Heart left ventricle (tissue), 16 donors: ENCODE results near the gene PUDP. TPM values are rescaled to one million over a fixed set of nuclear protein-coding genes. Genes with fewer than 3 reads are reported as not detected.
A peak's percentile ranks its signal among the peaks of the same experiment; 100 is the strongest.

Source experiments
- ATAC-seq, 4 donors: fragments of 200-7000 bp; cut with Tn5 transposase; one replicate each; pipeline ENCODE4 v1.9.1; 2020 to 2022; ENCODE audit warnings: moderate library complexity in 4 of 4, mild to moderate bottlenecking in 3 of 4, moderate number of reproducible peaks in 1 of 4
- DNase-seq, 5 donors: peaks; one replicate each; pipeline ENCODE4 v3.0.0-alpha.2; 2020
- H3K27ac ChIP-seq, 12 donors: fragments of 200-600 bp; sonication (generic) in 4 of 12; one replicate each; pipeline versions ENCODE4 v1.5.0 to v1.8.0; 2016 to 2022; ENCODE audit warnings: mild to moderate bottlenecking in 2 of 12
- H3K27me3 ChIP-seq, 9 donors: fragments of 200-600 bp; sonication (generic) in 2 of 9; one replicate each; pipeline versions ENCODE4 v1.5.1 to v1.8.0; 2016 to 2022; ENCODE audit warnings: mild to moderate bottlenecking in 3 of 9
- H3K36me3 ChIP-seq, 9 donors: fragments of 200-600 bp; sonication (generic) in 2 of 9; one replicate each; pipeline versions ENCODE4 v1.5.0 to v1.8.0; 2018 to 2022; ENCODE audit warnings: mild to moderate bottlenecking in 2 of 9
- H3K4me1 ChIP-seq, 12 donors: fragments of 200-600 bp; sonication (generic) in 4 of 12; one replicate each; pipeline versions ENCODE4 v1.5.0 to v1.8.0; 2016 to 2022; ENCODE audit warnings: mild to moderate bottlenecking in 3 of 12
- H3K4me3 ChIP-seq, 12 donors: fragments of 200-600 bp; sonication (generic) in 4 of 12; one replicate each; pipeline versions ENCODE4 v1.5.0 to v1.8.0; 2017 to 2022; ENCODE audit warnings: mild to moderate bottlenecking in 9 of 12, moderate library complexity in 4 of 12
- H3K9me3 ChIP-seq, 12 donors: fragments of 200-600 bp; sonication (generic) in 4 of 12; one replicate each; pipeline versions ENCODE4 v1.5.0 to v1.8.0; 2016 to 2022; ENCODE audit warnings: mild to moderate bottlenecking in 1 of 12
- CTCF ChIP-seq, 12 donors: fragments of 200-600 bp; sonication (generic) in 4 of 12; IDR thresholded peaks; one replicate each; pipeline versions ENCODE4 v1.5.0 to v1.8.0; 2018 to 2022; ENCODE audit warnings: antibody characterized with exemption in 12 of 12, mild to moderate bottlenecking in 5 of 12
- POLR2A ChIP-seq, 2 donors: fragments of 450-650 bp; IDR thresholded peaks; one replicate each; pipeline ENCODE4 v1.6.1; 2017; ENCODE audit warnings: antibody characterized with exemption in 2 of 2, mild to moderate bottlenecking in 2 of 2, moderate library complexity in 2 of 2
- WGBS, 4 donors: extraction: QIAGEN DNeasy Blood & Tissue Kit in 2 of 4; methylation state at CpG; one replicate each; pipeline versions ENCODE4 v1.1.5 to v1.1.7; 2013 to 2018; 5-methylcytosine and 5-hydroxymethylcytosine counted together
- intact Hi-C, 10 donors: fragments of 100-400 bp; cut with DNase I; formaldehyde crosslinking; loops; one replicate each; pipeline versions ENCODE4 v1.11.1 to v1.14.2; 2022
- polyA plus RNA-seq, 2 donors: library from polyadenylated mRNA; stranded (reverse); fragments of 200-250 nt; gene quantifications; one replicate each; pipeline ENCODE4 v1.2.3, GENCODE V29; 2013
- total RNA-seq, 9 donors: library from RNA; depleted of rRNA in 2 of 9; stranded (reverse); fragments of >200 nt in 2 of 9; fragmentation: NEBNext Ultra II Directional in 3 of 9; extraction: Animal tissue kit (Norgen Biotek cat#: 25700) in 3 of 9; gene quantifications; one replicate each; pipeline versions ENCODE4 v1.1.0 to v1.2.4, GENCODE V29; 2016 to 2023
- donor health status: ischemic (EF 13 %, LVEDD 7.1; RV severe dilation, severe dysfunction).
- donor health status: healthy with polysubstance abuse.
- donor health status: DM: no; HTN: yes; CAD: no.
- donor health status: DM: no; HTN: no; CAD: no.
- donor health status: ischemic (EF 25% LVEDD 6.9; RV normal size, moderate dysfunction).
- donor health status: ischemic (EF 25% LVEDD 5.7; RV mildly dilated, moderate dysfunction).
- donor health status: healthy.
- donor health status: DM: yes; HTN: yes; CAD: no.
- donor health status: ischemic (EF 35%, LVEDD 5.7; RV mildly dilated, moderate dysfunction).
- donor health status: nonischemic (EF 11% LVEDD 7.7; RV severe dilation, severe dysfunction).
- donor health status: DM: yes; HTN: yes; CAD: no.
- donor health status: PGD.
- donor health status: ischemic (EF 29% LVEDD 5.4; RV normal size, mild dysfunction).
- donor health status: nonischemic (EF 23%, LVEDD 6.1; RV moderate dilation, normal function).

PUDP gene
- total and polyA plus RNA-seq, 11 donors, result 11.2 to 36.4 (median 25.0) TPM

GRCh38 chrX:7115557-7115956, 32.4 kb downstream of the PUDP start:
- H3K27ac ChIP-seq, result no peak overlapping the region
- no peaks in the 10 kb centered on the region for H3K9me3 ChIP-seq
- TF ChIP-seq CTCF (IDR thresholded peaks at IDR 0.05), result no peak
- TF ChIP-seq POLR2A (IDR thresholded peaks at IDR 0.05), result no peak
- H3K27me3 ChIP-seq, result no peaks in the 10 kb centered on the region
- H3K4me1 ChIP-seq, result peaks cover 0 to 24% (median 6%) of the 10 kb centered on the region in 12 donors
- DNase-seq (peak in 2 of 5 donors; percentile 45 to 67), ATAC-seq (peak; percentile 69 to 91 (median 79))
- intact Hi-C loops, result no loop called here
- H3K36me3 ChIP-seq, result no peaks in the 10 kb centered on the region
- WGBS, 4 donors, result 39 to 61% (median 49%) methylated on average over 6 of the region's 6 CpGs
- H3K4me3 ChIP-seq, result no peak overlapping the region

GRCh38 chrX:7112071-7112470, 35.9 kb downstream of the PUDP start:
- no peak for TF ChIP-seq CTCF (IDR thresholded peaks at IDR 0.05)
- TF ChIP-seq POLR2A (IDR thresholded peaks at IDR 0.05), result no peak
- ATAC-seq, result no peak
- Histone ChIP-seq H3K9me3 (no peaks in the 10 kb centered on the region), H3K27me3 (no peaks in the 10 kb centered on the region), H3K4me3 (no peak overlapping the region), H3K4me1 (peaks cover 0 to 30% (median 8%) of the 10 kb centered on the region in 12 donors), H3K36me3 (no peaks in the 10 kb centered on the region), H3K27ac (no peak overlapping the region)
- no peak for DNase-seq
- intact Hi-C loops, result no loop called here
- WGBS, 4 donors, result 97 to 98% (median 97%) methylated on average over 7 of the region's 7 CpGs

GRCh38 chrX:7111518-7111917, 36.4 kb downstream of the PUDP start:
- H3K27ac ChIP-seq, result no peak overlapping the region
- H3K36me3 ChIP-seq, result no peaks in the 10 kb centered on the region
- DNase-seq (no peak), ATAC-seq (no peak)
- H3K27me3 ChIP-seq, result no peaks in the 10 kb centered on the region
- no peaks in the 10 kb centered on the region for H3K9me3 ChIP-seq
- no peak overlapping the region for H3K4me3 ChIP-seq
- TF ChIP-seq POLR2A (IDR thresholded peaks at IDR 0.05) (no peak), CTCF (IDR thresholded peaks at IDR 0.05) (no peak)
- H3K4me1 ChIP-seq, result peaks cover 0 to 30% (median 8%) of the 10 kb centered on the region in 12 donors
- intact Hi-C loops, result no loop called here
- 96 to 99% (median 97%) methylated on average over 6 of the region's 6 CpGs for WGBS, 4 donors

GRCh38 chrX:7110821-7111276, 37.1 kb downstream of the PUDP start:
- TF ChIP-seq POLR2A (IDR thresholded peaks at IDR 0.05) (no peak), CTCF (IDR thresholded peaks at IDR 0.05) (no peak)
- DNase-seq (no peak), ATAC-seq (no peak)
- intact Hi-C loops, result no loop called here
- no peak overlapping the region for H3K4me3 ChIP-seq
- no peaks in the 10 kb centered on the region for H3K9me3 ChIP-seq
- H3K27ac ChIP-seq, result no peak overlapping the region
- WGBS, 4 donors, result 40 to 58% (median 49%) methylated on average over 5 of the region's 5 CpGs
- peaks cover 0 to 3% (median 0%) of the 10 kb centered on the region in 9 donors for H3K36me3 ChIP-seq
- H3K27me3 ChIP-seq, result no peaks in the 10 kb centered on the region
- H3K4me1 ChIP-seq, result peaks cover 0 to 25% (median 8%) of the 10 kb centered on the region in 12 donors
